ENCODE results near the gene ABCD4.

ABCD4 gene

DNA sequence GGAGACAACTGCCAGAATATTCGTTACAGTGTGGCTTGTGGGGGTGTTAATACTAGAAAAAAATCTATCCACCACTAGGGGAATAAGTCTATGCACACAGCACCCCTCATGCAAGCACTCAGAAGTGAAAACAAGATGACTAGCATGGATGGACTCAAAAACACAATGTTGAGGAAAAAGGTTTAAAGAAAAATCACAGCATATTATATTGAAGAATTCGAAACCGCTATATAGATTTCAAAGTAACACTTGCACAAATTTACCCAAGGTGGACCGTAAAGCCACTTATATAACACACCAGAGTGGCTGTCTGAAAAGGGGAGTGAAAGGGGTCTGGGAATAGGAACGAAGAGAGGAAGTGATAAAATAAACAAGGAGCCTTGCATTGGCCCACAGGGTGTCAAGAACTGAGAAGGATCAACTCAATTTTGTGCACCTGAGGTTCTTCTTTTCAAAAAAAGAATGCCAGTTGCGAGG, 544 bp downstream of the ABCD4 start:
- DNase-seq (ENCODE audit: low read depth, low spot score), result peak; percentile 58

DNA sequence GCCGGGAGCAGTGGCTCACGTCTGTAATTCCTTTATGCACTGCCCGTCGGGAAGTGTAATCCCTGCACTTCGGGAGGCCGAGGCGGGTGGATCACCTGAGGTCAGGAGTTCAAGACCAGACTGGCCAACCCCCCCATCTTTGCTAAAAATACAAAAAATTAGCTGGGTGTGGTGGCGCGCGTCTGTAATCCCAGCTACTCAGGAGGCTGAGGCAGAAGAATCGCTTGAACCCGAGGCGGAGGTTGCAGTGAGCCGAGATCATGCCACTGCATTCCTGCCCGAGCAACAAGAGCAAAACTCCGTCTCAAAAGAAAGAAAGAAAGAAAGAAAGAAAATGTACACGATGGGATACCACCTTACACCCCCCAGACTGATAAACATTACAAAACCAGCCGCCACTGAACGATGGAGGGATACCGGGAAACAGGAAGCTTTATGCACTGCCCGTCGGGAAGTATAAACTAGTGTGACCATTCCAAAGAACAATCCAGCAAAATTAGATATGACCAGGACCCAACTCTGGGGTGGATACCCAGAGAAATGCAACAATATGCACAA, 1.1 kb downstream of the ABCD4 start:
- DNase-seq (ENCODE audit: low read depth, low spot score), result no peak

DNA sequence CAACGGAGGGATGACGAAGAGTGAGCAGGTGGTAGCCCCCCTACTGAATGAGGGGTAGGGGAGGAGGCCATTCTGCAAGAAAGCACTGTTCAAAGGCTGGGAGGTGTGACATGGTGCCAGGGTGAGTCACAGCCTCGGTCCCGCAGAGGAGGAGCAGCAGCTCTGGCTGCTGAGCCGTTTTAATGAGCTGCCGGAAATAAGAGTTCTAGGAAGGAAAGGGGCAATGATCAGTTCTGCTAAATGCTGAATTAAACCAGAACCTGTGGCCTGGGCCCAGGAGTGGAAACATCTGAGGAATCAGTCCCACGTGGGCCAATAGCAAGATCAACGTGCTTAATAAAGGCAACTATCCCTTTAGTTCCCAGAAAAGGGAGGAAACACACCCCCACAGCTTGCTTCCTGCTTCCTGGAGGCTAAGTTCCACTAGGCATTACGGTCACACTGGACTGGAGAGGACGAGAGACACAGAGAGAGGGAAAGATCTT, 3.6 kb downstream of the ABCD4 start:
- peak; percentile 82 for DNase-seq (ENCODE audit: low read depth, low spot score)

DNA sequence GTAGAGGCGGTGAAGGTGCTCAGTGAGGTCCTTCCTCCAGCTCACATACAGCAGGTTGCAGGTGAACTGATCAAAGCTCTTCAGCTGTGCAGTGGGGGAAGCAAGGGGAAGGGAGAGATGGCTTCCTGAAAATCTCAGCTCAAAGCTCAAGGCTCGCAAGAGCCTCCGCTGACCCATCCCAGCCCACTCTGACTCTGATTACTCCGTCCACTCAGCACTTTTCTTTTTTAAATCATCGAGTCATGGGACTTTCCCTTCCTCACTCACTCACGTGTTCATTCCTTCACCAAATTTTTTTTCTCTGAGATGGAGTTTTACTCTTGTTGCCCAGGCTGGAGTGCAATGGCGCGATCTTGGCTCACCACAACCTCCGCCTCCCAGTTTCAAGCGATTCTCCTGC, 4.7 kb downstream of the ABCD4 start:
- no peak for DNase-seq (ENCODE audit: low read depth, low spot score)

DNA sequence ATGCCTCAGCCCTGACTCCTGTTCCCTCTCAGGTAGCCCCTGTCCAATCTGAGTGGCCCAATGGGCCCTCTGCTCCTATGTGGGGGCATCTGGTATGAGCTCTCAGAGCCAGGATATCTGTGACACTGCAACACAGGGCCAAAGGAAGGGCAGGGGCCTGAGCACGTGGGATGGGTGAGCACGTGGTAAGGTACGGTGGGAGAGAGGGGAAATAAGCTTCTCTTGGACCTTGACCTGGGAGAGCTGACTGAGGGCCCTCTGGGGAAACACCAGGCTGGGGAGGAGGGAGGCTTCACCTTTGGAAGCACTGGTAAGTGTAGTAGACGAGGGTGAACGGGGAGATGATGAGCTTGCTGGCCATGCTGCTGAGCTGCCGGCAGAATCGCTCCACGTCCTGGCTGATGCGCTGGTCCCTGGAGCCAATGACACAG, 6.7 kb downstream of the ABCD4 start:
- DNase-seq (ENCODE audit: low read depth, low spot score), result no peak

DNA sequence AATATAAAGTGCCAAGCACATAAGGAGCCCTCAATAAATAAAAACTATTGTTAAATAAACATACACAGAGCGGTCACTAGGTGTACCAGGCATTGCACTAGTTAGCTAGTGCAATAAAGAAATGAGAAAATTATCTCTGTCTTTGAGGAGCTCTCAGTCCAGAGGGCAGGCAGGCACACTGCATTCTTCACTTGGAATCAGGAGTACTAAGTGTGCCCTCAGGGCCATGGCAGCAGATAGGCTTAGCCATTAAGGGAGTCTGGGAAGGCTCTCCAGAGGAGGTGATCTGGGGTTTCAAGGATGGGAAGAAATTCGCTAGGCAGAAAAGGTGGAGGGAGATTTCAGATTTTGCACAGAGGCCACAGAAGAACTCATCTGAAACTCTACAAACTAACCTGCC, 9.1 kb downstream of the ABCD4 start:
- DNase-seq (ENCODE audit: low read depth, low spot score), result no peak

DNA sequence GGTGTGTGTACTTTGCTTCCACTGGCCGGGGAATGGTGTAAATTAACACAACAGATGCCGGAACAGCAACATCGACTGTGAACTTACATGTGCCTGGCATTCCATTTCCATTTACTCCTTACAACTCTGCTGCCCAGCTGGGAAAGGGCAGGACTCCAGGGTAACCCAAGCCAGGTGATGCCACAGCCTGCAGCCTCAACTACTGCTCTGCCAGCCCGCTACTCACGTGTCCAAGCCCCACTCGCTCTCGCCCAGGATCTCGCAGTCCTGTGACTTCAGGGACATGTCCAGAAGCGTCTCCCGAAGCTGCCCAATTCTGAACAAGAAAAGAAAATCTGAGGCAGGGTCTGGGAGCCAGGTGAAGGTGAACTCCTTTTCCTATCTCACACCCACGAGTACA, 10.7 kb downstream of the ABCD4 start:
- DNase-seq (ENCODE audit: low read depth, low spot score), result no peak

DNA sequence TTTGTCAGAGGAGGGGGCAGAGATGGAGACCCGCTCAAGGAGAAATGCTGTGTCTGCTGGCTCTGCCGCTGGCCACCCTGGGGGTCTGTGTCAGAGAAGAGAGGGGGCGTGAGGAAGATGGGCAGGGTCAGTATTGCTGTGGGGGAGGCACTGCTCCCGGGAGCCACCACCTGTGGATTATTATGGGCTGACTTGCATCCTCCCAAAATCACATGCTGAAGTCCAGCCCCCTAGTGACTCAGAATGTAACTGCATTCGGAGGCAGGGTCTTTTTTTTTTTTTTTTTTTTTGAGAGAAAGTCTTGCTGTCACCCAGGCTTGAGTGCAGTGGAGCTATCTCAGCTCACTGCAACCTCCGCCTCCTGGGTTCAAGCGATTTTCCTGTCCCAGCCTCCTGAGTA, 12.3 kb downstream of the ABCD4 start:
- DNase-seq (ENCODE audit: low read depth, low spot score), result peak; percentile 29

DNA sequence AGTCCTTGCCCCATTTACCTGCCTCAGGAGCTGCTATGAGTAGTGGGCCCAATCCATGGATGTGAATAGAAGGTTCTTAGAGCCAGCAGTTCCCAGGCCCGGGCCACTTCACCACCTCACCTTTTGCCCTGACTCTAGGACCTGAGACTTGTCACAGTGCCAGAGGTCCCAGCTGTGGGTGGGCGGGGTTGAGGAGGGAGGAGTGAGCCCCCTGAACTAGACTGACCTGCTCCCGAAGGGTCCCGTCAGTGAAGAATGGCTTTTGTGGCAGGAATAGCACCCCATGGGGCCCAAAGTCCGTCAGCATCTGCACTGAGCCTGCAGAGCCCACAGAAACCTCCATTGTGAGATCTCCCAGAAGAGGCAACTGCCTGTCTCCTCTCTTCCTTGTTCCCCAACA, 12.9 kb downstream of the ABCD4 start:
- DNase-seq (ENCODE audit: low read depth, low spot score), result no peak

DNA sequence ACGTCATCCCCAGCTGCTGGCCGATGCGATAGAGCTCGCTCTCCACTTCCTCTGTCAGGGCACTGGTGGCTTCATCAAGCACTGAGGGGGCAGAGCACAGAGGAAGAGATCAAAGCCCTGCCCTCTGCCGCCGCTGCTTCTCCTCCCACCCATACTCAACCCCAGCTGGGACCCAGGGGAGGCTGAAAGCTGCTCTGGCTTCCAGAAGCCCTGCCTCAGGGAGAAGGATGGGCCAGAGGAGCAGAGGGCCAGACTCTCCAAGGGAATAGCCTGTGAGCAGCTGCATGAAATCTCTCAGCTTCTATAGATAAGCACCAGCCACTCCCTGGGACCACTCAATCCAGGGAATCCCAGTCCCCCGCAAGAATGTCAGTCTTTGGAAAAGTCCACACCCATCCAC, 16.0 kb downstream of the ABCD4 start:
- DNase-seq (ENCODE audit: low read depth, low spot score), result no peak

DNA sequence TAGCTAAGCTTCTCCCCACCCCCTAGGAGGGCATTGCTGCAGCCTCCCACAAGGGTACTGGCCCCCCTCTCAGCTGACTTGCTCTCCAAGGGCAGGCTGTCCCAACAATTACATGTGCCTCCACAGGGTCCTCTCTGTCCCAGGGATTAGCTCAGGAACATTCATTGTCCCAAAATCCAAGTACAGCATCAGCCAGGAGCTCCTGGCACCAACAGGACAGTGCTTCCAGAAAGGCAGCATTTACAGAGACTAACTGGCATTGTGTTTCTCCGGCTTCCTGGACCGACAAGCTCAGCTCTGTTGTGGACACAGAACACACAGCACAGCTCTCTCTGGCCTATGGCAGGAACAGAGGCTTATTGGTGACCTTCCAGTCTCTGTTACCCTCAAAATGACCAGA, 21.7 kb downstream of the ABCD4 start:
- no peak for DNase-seq (ENCODE audit: low read depth, low spot score)

DNA sequence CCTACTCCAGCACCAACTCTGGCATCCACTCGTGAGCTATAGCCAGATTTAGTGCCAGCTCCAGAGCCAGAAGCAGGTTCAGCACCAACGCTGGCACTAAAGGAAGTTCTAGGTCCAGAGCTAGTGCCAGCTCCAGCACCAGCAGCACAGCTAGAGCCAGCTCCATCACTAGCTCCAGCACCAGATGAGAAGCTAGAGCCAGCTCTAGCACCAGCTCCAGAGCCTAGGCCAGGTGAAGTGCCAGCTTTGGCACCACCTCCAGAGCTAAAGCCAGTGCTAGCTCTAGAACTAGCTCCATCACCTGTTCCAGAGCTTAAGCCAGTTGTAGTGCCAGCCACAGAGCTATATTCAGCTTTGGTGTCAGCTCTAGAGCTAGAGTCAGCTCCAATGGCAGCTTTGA, 24.7 kb downstream of the ABCD4 start:
- no peak for DNase-seq (ENCODE audit: low read depth, low spot score)

DNA sequence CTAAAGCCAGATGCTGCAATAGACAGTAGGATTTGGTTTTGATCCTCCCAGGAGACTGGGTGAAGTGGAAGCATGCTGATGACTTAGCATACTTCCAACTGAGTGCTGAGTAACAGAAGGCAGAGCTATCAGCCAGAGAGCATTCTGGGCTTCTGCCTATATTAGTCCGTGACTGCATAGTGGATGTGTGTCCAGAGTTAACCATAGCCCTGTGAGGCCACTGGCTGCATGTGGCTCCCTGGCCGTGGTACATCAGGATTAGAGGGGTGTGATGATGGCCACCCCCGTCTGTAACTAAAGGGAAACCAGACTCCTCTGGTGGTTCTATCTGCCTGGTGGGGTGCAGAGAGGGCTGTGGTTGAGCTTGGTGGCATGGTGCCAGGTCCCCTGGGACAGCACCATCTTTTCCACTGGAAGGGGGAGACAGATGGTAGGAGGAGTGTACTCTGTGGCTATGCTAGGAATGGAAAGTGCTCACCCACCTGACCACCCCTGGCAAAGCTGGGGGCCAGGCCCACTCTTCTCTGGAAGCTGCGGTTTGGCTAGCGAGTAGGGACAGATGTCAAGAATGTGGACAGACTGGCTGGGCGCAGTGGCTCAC, 27.4 kb downstream of the ABCD4 start:
- peak; percentile 48 for DNase-seq (ENCODE audit: low read depth, low spot score)

DNA sequence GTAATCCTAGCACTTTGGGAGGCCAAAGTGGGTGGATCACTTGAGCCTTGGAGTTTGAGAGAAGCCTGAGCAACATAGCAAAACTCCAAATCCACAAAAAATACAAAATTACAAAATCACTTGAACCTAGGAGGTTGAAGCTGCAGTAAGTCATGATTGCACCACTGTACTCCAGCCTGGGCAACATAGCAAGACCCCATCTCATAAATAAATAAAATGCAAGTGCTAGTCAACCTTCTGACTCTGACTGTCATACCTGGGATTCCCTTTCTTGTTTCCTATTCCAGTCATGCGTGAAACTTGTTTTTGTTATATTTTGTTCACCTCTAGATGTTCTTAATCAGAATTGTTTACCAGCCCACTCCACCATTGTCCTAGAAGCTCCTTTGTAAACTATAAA, 31.4 kb downstream of the ABCD4 start:
- no peak for DNase-seq (ENCODE audit: low read depth, low spot score)

DNA sequence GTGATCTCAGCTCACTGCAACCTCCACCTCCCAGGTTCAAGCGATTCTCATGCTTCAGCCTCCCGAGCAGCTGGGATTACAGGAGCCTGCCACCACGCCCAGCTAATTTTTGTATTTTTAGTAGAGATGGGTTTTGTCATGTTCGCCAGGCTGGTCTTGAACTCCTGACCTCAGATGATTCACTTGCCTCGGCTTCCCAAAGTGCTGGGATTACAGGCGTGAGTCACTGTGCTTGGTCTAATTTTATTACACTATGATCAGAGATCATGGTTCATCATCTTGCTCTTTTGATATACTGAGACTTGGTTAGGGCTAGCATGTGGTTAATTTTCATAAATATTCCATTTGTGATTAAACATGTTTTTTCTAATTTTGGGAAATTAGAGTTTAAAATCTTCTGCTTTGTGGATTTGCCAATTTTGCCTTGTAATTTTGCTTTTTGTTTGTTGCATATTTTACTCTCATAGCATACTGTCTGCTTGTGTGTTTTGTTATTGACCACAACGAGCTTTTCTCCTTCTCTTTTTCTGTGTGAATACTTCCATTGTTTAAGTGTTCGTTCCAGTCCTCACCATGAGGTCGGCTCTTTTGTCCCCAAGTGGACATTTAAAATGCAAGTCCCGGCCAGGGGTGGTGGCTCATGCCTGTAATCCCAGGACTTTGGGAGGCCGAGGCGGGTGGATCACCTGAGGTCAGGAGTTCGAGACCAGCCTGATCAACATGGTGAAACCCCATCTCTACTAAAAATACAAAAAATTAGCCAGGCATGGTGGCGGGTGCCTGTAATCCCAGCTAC, 32.2 kb downstream of the ABCD4 start:
- peak; percentile 61 for DNase-seq (ENCODE audit: low read depth, low spot score)

DNA sequence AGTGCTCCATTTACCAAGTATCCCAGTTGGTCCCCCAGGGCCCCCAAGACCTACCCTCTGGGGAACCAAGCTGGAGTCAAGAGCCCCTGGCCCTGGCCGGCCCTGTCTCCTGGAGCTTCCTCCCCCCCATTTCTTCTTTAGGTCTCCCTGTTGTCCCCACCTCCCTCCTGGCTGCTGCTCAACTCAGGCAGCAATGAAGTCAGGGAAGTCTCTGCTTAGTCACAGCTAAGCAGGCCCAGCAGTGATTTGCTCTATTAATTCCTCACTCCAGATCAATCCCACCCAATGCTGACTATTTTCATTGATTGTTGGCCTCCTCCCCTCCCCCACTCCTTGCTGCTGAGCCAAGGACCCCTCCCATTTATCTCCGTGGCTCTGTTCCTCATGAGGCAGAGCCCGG, 35.1 kb downstream of the ABCD4 start:
- peak; percentile 16 for DNase-seq (ENCODE audit: low read depth, low spot score)

DNA sequence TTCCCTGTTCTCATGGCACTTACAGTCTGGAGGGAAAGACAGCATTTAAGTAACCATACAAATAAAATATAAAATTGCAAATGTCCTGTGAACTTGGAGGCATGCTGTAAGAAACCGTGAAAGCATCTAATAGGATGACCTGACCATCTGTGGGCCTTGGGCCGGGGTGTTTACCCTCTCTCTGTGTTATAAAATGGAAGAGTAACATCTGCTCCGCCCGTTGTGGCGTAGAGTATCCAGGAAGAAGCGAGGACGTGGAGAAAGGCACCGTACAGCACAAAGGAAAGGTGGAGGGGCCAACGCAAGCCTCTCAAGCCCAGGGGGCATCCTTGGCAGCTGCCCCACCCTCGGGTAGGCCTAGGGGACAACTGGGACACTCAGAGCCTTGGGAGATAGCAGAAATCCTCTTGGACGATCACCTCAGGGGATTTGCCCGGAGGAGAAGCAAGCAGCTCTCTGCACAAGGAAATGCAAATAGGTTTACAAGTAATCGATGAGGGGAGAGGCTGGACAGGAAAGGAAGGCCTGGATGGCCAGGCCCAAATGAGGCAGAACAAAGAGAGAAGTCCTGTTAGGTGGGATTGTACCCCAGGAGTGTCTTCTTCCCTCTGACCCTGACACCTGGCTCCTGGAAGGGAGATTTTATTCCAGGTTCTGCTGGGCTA, 37.3 kb downstream of the ABCD4 start:
- DNase-seq (ENCODE audit: low read depth, low spot score), result no peak

DNA sequence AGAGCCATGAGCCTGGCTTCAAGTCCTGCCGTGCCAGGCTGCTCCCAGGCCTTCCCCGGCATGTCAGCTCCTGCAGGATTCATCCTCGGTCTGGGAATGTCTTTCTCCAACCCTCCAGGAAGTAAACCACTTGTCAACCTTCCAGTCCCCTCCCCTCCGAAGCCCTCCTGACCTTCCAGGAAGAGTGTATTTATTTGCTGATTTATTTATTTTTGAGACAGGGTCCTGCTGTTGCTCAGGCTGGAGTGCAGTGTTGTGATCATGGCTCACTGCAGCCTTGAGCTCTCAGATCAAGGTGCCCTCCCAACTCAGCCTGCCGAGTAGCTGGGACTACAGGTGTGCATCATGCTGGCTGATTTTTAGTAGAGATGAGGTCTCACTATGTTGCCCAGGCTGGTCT, 38.8 kb downstream of the ABCD4 start:
- no peak for DNase-seq (ENCODE audit: low read depth, low spot score)

DNA sequence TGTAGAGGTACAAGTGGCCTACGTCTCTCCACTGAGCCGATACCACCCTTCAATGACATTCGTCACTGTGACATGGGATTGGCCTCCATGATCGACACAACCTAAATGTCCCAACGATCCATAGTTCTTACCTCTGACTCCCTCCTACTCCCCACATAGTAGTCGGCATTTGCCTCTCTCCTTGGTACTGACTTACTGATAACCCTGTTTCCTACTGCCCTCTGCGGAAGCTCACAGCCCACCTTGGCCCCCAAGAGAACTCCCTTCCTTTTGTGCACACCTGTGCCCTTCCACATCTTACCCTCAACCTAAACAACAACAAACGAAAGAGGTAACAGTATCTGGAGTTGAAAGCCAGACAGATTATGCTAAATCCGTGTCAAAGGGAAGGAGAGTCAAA, 39.6 kb downstream of the ABCD4 start:
- no peak for DNase-seq (ENCODE audit: low read depth, low spot score)

DNA sequence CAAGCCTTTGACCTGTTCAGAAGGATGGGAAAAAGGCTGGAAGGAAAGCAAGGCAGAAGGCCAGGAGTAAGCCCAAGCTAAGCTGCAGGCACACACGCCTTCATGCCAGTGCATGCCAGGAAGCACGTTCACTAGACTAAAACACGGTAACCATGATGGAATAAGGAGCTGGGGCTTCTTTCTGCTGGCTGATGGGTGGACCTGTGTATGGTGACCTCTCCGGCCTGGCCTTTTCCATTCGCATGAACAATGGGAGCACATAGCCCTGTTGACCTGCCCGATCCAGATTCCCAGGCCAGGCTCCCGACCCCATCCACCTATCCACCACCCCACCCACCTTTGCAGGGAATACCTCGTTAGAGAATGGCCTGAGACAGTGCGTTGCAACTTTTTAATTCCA, 40.7 kb downstream of the ABCD4 start:
- no peak for DNase-seq (ENCODE audit: low read depth, low spot score)

DNA sequence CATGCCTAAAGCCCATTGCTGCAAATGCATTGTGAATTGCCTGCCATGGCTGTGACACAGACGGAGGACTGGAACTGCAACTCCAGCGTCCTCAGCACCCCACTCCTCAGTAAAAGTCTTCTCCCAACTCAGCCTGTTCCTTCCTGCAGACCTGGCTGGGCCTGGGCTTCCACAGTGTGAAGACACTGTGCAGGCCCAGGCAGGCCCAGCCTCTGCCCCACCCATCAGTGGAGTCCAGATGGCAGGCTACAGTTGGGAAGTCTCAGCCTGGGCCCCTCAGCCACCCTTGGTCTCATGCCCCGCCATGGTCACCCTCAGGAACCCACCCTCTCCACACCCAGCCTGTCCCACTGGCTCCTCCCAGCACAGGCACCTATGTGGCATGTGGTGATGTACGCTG, 41.4 kb downstream of the ABCD4 start:
- DNase-seq (ENCODE audit: low read depth, low spot score), result no peak

DNA sequence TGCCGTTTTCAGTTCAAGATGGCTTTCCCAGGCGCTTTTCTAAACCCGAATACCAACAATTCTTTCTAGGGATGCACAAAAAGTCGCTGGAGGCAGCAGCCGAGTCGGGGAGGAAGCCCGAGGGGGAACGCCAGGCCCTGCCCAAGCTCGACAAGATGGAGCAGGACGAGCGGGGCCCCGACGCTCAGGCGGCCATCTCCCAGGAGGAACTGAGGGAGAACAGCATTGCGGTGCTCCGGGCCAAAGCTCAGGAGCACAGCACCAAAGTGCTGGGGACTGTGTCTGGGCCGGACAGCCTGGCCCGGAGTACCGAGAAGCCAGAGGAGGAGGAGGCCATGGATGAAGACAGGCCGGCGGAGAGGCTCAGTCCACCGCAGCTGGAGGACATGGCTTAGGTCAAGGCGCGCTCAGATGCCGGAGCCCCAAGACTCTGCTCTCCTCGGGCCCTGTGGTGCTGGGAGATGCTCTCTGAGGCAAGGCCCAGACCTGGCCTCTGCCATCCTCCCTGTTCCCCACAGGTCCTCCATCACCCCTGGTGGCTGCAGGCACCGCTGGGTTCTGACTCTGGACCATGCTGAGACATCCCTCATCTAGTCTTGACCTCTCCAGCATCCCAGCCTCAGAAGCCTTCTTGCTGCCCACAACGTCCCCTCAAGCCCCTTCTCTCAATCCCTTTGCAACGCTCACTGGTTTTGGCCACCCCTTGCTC, 42.1 kb downstream of the ABCD4 start:
- no peak for DNase-seq (ENCODE audit: low read depth, low spot score)

Data from astrocyte of the hippocampus (primary cell).